Left colon (tissue), 2 donors: ENCODE measurements around the gene METTL8. TPM values are rescaled to one million over a fixed set of nuclear protein-coding genes. Genes with fewer than 3 reads are reported as not detected.
"Not testable (repeated sequence)": the region's sequence is repeated elsewhere in the genome, so short reads cannot be mapped to it uniquely, and the experiment has no call there.

Source experiments
- ATAC-seq: fragments of 200-7000 bp; cut with Tn5 transposase; one replicate; pipeline ENCODE4 v1.9.1; 2020; ENCODE audit warnings: mild to moderate bottlenecking, moderate library complexity
- DNase-seq, 2 donors: peaks; one replicate each; pipeline ENCODE4 v3.0.0-alpha.2; 2020
- intact Hi-C, 2 donors: fragments of 100-400 bp; cut with DNase I in 1 of 2; cut with micrococcal nuclease in 1 of 2; formaldehyde crosslinking; loops; one replicate each; pipeline versions ENCODE4 v1.11.2 to v1.14.0; 2022; cut with DNase I, micrococcal nuclease
- total RNA-seq, 2 donors: library from RNA; stranded (reverse); fragmentation: NEBNext Ultra II Directional; extraction: Animal tissue kit (Norgen Biotek cat#: 25700); gene quantifications; one replicate each; pipeline ENCODE4 v1.2.1, GENCODE V29; 2021
- donor health status: DM: no; HTN: no; CAD: no.
- donor health status: DM: yes; HTN: yes; CAD: no.

The METTL8 gene
- total RNA-seq, 2 donors from 2014 or later: 17.0 to 18.0 TPM

GRCh38 chr2:171407030-171407675 lies 26.6 kb downstream of the METTL8 start:
- ATAC-seq: no peak
- intact Hi-C loops: no loop called here
- no peak for DNase-seq

- intact Hi-C loops: no loop called here
- no peak for DNase-seq
- ATAC-seq: no peak
Measured at GRCh38 chr2:171406044-171406443, 27.7 kb downstream of the METTL8 start.

GRCh38 chr2:171405546-171405945 lies 28.2 kb downstream of the METTL8 start:
- intact Hi-C loops: no loop called here
- no peak for ATAC-seq
- no peak for DNase-seq

GRCh38 chr2:171404719-171405118 lies 29.1 kb downstream of the METTL8 start:
- ATAC-seq: no peak
- intact Hi-C loops: no loop called here
- no peak for DNase-seq

GRCh38 chr2:171404261-171404660 lies 29.5 kb downstream of the METTL8 start:
- DNase-seq: no peak
- peak; percentile 30 for ATAC-seq
- intact Hi-C loops: no loop called here

GRCh38 chr2:171402906-171403580 lies 30.7 kb downstream of the METTL8 start:
- ATAC-seq: no peak
- no peak for DNase-seq
- intact Hi-C loops: no loop called here

- intact Hi-C loops: no loop called here
- ATAC-seq (no peak), DNase-seq (no peak)
Measured at GRCh38 chr2:171401947-171402346, 31.8 kb downstream of the METTL8 start.

DNA sequence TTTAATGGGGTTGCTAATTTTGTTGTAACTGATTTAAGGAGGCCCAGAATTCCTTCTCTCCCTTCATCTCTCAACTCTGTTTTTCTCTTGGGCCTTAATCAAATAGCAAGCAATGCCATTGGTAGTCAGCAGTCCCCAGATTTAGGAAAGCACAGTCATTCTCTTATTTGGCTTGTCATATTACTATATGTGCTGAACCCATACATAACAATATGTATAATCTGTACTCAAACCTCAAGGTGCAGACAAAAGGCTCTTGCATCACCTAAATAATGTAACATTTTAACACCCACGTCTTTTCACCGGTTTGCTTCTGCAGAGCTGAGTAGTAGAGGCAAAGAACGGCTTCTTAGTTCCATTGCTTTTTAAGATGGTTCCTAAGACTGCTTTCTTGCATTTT lies 33.4 kb downstream of the METTL8 start:
- no peak for ATAC-seq
- no peak for DNase-seq
- intact Hi-C loops: no loop called here

DNA sequence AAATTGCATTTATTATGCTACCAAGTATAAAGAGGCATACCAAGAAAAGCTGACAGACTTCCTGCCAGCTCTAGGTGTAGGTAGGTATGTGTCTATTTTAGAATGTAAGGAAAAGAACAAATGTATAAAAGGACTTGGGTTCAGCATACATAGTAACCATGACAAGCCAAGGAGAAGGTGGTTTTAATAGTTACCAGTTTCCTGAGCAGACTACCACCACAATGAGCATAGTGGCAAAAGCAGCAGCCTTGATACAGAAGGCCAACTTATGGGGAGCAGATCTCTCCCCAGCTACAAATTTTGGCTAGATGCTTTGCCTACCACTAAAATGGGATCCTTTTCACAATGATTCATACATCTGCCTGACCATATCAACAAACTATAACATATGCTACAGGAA lies 34.5 kb downstream of the METTL8 start:
- intact Hi-C loops: no loop called here
- DNase-seq (no peak), ATAC-seq (no peak)

- intact Hi-C loops: no loop called here
- no peak for ATAC-seq
- no peak for DNase-seq
Measured at GRCh38 chr2:171394164-171394740, 39.5 kb downstream of the METTL8 start.

- DNase-seq (no peak), ATAC-seq (no peak)
- intact Hi-C loops: no loop called here
Measured at GRCh38 chr2:171393487-171393886, 40.3 kb downstream of the METTL8 start.

DNA sequence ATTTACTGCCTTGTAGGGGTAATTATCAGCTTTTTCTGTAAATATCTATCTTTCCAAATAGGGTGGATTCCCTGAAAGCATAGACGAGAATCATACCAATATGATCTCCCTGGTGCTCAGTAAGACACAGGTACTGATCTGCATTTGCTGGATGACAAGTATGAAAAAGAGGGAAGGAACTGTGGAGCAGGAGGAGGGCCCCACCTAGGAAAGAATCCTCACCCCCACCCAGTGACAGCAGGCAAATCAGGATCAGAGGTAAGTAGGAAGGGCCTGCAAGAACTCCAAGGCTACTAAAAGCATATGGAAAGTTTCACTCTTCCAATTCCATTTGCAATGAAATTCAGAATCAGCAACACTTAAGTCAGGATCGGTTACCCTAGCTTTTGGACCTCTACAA lies 42.3 kb downstream of the METTL8 start:
- peak; percentile 58 for ATAC-seq
- no peak for DNase-seq
- intact Hi-C loops: no loop called here

- ATAC-seq (no peak), DNase-seq (no peak)
- intact Hi-C loops: no loop called here
Measured at GRCh38 chr2:171390941-171391516, 42.8 kb downstream of the METTL8 start.

DNA sequence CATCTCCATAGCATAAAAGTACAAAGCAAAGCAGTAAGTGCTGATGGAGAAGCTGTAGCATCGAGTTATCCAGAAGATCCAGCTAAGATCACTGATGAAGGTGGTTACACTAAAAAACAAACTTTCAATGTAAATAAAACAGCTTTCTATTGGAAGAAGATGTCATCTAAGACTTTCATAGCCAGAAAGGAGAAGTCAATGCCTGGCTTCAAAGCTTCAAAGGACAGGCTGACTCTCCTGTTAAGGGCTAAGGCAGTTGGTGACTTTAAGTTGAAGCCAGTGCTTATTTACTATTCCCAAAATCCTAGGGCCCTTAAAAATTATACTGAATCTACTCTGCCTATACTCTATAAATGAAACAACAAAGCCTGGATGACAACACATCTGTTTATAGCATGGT lies 44.0 kb downstream of the METTL8 start:
- ATAC-seq: no peak
- DNase-seq: no peak
- intact Hi-C loops: no loop called here

GRCh38 chr2:171389325-171389724 lies 44.5 kb downstream of the METTL8 start:
- intact Hi-C loops: no loop called here
- ATAC-seq (no peak), DNase-seq (no peak)

DNA sequence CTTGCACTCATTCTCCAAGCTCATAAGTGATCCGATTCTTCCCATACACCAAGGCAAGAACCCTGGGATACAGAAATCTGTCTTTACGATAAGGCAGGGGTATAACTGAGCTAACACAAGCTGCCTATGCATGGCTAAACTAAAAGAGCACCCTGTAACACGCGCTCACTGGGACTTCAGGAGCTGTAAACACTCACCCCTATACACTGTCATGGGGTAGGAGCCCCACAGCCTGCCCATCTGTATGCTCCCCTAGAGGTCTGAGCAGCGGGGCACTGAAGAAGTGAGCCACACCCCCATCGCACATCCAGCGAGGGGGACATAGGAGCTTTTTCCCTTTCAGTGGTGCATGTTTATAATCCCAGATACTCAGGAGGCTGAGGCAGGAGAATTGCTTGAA lies 46.7 kb downstream of the METTL8 start:
- ATAC-seq: no peak
- DNase-seq: no peak
- intact Hi-C loops: no loop called here

DNA sequence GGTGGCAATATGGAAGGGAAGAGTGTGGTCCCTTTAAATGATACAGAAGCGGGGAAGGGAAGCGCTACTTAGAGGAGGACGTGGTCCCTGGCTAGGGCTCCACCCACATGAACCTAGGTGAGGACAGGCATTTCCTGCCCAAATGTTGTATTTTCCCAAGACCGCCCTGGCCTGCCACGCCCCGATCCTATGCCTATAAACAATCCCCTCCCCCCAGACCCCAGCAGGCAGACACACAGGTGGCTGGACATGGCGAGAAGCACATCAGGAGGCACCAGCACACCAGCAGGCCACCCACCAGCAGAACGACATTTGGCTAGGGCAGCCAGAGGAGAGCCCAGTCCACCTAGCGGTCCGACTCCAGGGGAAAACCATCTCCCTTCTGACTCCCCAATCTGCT lies 47.2 kb downstream of the METTL8 start:
- intact Hi-C loops: no loop called here

GRCh38 chr2:171383134-171383533 lies 50.7 kb downstream of the METTL8 start:
- intact Hi-C loops: no loop called here
- ATAC-seq: peak; percentile 50
- DNase-seq: no peak

More for the DNA sequence above, 47.2 kb downstream of the METTL8 start:
- ATAC-seq (no peak), DNase-seq (no peak)

- ATAC-seq, DNase-seq, intact Hi-C loops: not testable (repeated sequence)
Measured at GRCh38 chr2:171382175-171382574, 51.6 kb downstream of the METTL8 start.

- ATAC-seq, intact Hi-C loops, DNase-seq: not testable (repeated sequence)
Measured at GRCh38 chr2:171377852-171378251, 55.9 kb downstream of the METTL8 start.
